ENCODE results near the gene PPP1R18.
A peak's percentile ranks its signal among the peaks of the same experiment; 100 is the strongest.
"Not testable (repeated sequence)": the region's sequence is repeated elsewhere in the genome, so short reads cannot be mapped to it uniquely, and the experiment has no call there.

Gene PPP1R18

GRCh38 chr6:30686009-30686907 is at the start of gene PPP1R18:
Gene PPP1R18 (minus strand): TSS chr6:30686645. CDS start chr6:30686018, 627 bp downstream.
- TF ChIP-seq POLR2A (IDR thresholded peaks at IDR 0.05; ENCODE audit: low read depth, low read length) = peak; percentile 57; the same call in 1 of the 2 replicates
- DNase-seq (ENCODE audit: insufficient read length, low spot score) (peak; percentile 52), FAIRE-seq (no peak)

GRCh38 chr6:30735668-30736314 is 49.3 kb upstream of the PPP1R18 start:
- FAIRE-seq (no peak), DNase-seq (ENCODE audit: insufficient read length, low spot score) (no peak)

DNA sequence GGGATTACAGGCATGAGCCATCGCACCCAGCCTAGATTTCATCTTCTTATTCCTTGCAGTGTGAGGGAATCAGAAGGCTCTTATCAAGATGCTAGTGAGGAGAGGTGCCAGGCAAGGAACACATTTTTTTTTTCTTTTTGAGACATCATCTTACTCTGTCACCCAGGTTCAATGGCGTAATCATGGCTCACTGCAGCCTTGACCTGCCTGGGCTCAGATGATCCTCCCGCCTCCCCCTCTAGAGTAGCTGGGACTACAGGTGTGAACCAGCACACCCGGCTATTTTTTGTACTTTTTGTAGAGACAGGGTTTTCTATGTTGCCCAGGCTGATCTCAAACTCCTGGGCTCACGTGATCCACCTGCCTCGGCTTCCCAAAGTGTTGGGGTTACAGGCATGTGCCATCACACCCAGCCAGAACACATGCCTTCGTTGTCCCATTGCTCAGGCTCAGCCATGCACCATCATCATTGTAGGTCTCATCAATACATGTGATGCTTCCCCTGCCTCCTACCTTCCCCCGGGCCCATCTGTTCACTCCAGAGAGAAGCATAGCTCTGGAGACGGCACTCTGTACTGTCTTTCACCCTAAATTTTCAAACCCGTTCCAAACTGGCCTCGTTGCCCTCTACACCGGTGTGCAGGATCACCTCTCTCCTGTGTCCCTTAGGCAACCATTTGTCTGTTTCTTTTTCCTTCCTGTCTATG is 45.9 kb upstream of the PPP1R18 start:
- no peak for DNase-seq (ENCODE audit: insufficient read length, low spot score)
- no peak for FAIRE-seq

More at GRCh38 chr6:30735668-30736314, 49.3 kb upstream of the PPP1R18 start:
- no peak for TF ChIP-seq POLR2A (IDR thresholded peaks at IDR 0.05; ENCODE audit: low read depth, low read length)

GRCh38 chr6:30730601-30731435 is 44.4 kb upstream of the PPP1R18 start:
- no peak for FAIRE-seq
- DNase-seq (ENCODE audit: insufficient read length, low spot score) = no peak
- no peak for TF ChIP-seq POLR2A (IDR thresholded peaks at IDR 0.05; ENCODE audit: low read depth, low read length)

More for the DNA sequence above, 45.9 kb upstream of the PPP1R18 start:
- TF ChIP-seq POLR2A (IDR thresholded peaks at IDR 0.05; ENCODE audit: low read depth, low read length) = no peak

- TF ChIP-seq POLR2A (IDR thresholded peaks at IDR 0.05; ENCODE audit: low read depth, low read length) = no peak
- DNase-seq (ENCODE audit: insufficient read length, low spot score) = no peak
- no peak for FAIRE-seq
These were observed 41.6 kb upstream of the PPP1R18 start for GRCh38 chr6:30727920-30728553.

DNA sequence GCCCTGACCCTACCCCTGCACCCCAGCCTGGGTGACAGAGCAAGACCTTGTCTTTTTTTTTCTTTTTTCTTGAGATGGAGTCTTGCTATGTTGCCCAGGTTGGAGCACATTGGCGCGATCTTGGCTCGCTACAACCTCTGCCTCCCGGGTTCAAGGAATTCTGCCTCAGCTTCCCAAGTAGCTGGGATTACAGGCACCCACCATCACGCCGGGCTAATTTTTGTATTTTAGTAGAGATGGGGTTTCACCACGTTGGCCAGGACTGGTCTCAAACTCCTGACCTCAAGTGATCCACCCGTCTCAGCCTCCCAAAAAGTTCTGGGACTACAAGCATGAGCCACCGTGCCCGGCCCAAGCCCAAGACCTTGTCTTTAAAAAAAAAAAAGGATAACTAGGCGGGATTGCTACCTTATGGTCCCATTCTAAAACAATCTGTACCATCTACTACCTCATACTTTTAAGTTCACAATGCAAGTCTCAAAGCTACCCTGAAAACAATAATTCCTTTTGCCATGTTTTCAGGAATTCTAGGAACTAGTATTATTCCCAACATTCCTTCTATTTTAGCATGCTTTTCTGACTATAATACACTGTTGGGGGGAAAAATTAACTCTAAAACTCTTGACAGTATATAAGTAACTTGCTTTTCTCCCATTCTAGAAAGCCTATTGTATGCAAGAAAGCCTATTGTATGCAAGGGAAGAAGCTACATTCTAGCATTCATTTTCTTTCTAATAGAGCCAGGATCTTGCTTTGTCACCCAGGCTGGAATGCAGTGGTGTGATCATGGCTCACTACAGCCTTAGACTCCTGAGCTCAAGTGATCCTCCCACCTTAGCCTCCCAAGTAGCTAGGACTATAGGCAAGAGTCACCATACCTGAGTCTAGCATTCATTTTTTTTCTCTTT is 40.3 kb upstream of the PPP1R18 start:
- no peak for FAIRE-seq
- TF ChIP-seq POLR2A (IDR thresholded peaks at IDR 0.05; ENCODE audit: low read depth, low read length) = no peak

GRCh38 chr6:30725713-30726505 is 39.5 kb upstream of the PPP1R18 start:
- FAIRE-seq = peak; percentile 15
- DNase-seq (ENCODE audit: insufficient read length, low spot score) = no peak
- no peak; the same call in none of the 2 replicates for TF ChIP-seq POLR2A (IDR thresholded peaks at IDR 0.05; ENCODE audit: low read depth, low read length)

More for the DNA sequence above, 40.3 kb upstream of the PPP1R18 start:
- no peak for DNase-seq (ENCODE audit: insufficient read length, low spot score)

- TF ChIP-seq POLR2A (IDR thresholded peaks at IDR 0.05; ENCODE audit: low read depth, low read length) = no peak
- DNase-seq (ENCODE audit: insufficient read length, low spot score) (no peak), FAIRE-seq (no peak)
These were observed 38.6 kb upstream of the PPP1R18 start for GRCh38 chr6:30724906-30725667.

- not testable (repeated sequence) for DNase-seq (ENCODE audit: insufficient read length, low spot score); FAIRE-seq
These were observed 37.6 kb upstream of the PPP1R18 start for GRCh38 chr6:30723843-30724741.

- not testable (repeated sequence) for FAIRE-seq; DNase-seq (ENCODE audit: insufficient read length, low spot score)
These were observed 36.9 kb upstream of the PPP1R18 start for GRCh38 chr6:30723159-30723842.

All from H54 (cell line).